A673 (cell line): ENCODE results near the gene FIP1L1. TPM values are rescaled to one million over a fixed set of nuclear protein-coding genes. Genes with fewer than 3 reads are reported as not detected.

Experiments
- BruUV-seq: library from RNA; stranded (reverse); fragments of 400-500 nt; replicated peaks from 2 replicates; lab custom pipeline; 2021; lab: Mats Ljungman, UMichigan
- CTCF ChIA-PET: fragments of 300-600 bp; sonication (Branson Sonifier 250); formaldehyde crosslinking; loops from one replicate; lab custom pipeline; 2022; ENCODE audit warnings: antibody characterized with exemption; lab: Charles Lee
- POLR2A ChIA-PET: fragments of 300-600 bp; sonication (Branson Sonifier 250); formaldehyde crosslinking; loops from one replicate; lab custom pipeline; 2022; ENCODE audit warnings: antibody characterized with exemption; ENCODE audit not compliant: low non-redundant PET; lab: Charles Lee
- DNase-seq: peaks from one replicate; pipeline ENCODE4 v3.0.0-alpha.2; 2015; ENCODE audit warnings: low spot score
- H3K27ac ChIP-seq: fragments of 200-600 bp; sonication (generic); 2 replicates; pipeline ENCODE4 v1.5.1; 2016; ENCODE audit warnings: mixed run types, low read depth, mild to moderate bottlenecking, mixed read lengths, antibody characterized with exemption, low read length; ENCODE audit not compliant: poor library complexity, severe bottlenecking
- H3K27me3 ChIP-seq: fragments of 200-600 bp; sonication (generic); replicated peaks from 2 replicates; pipeline ENCODE4 v1.6.1; 2017; ENCODE audit warnings: mixed run types, low read depth, mild to moderate bottlenecking, mixed read lengths, antibody characterized with exemption, low read length; ENCODE audit not compliant: insufficient read depth, poor library complexity
- H3K36me3 ChIP-seq: fragments of 200-600 bp; sonication (generic); 2 replicates; pipeline ENCODE4 v1.6.1; 2016; ENCODE audit warnings: mixed run types, mild to moderate bottlenecking, mixed read lengths, antibody characterized with exemption, low read length; ENCODE audit not compliant: insufficient read depth, poor library complexity, severe bottlenecking
- H3K4me1 ChIP-seq: fragments of 200-600 bp; sonication (generic); 2 replicates; pipeline ENCODE4 v1.6.1; 2017; ENCODE audit warnings: mixed run types, mild to moderate bottlenecking, mixed read lengths, antibody characterized with exemption, low read length; ENCODE audit not compliant: insufficient read depth, poor library complexity, severe bottlenecking
- H3K4me3 ChIP-seq: fragments of 200-600 bp; sonication (generic); 2 replicates; pipeline ENCODE4 v1.5.1; 2016; ENCODE audit warnings: low read depth, mixed run types, mild to moderate bottlenecking, mixed read lengths, low read length; ENCODE audit not compliant: poor library complexity, severe bottlenecking
- H3K9me3 ChIP-seq: fragments of 200-600 bp; sonication (generic); 2 replicates; pipeline ENCODE4 v1.6.1; 2016; ENCODE audit warnings: mixed run types, low read depth, mild to moderate bottlenecking, mixed read lengths, antibody characterized with exemption, low read length; ENCODE audit not compliant: poor library complexity, severe bottlenecking
- CTCF ChIP-seq: fragments of 300-800, 200-600 bp; sonication (generic); conservative IDR thresholded peaks from 2 replicates; pipeline ENCODE4 v1.5.1; 2017; ENCODE audit warnings: low read depth, mild to moderate bottlenecking, antibody characterized with exemption, low read length, moderate library complexity, mixed read lengths
- EZH2 ChIP-seq: fragments of 200-600 bp; sonication (generic); IDR thresholded peaks from 2 replicates; pipeline ENCODE4 v1.6.1; 2017; ENCODE audit warnings: borderline replicate concordance, low read depth, mild to moderate bottlenecking, mixed read lengths, antibody characterized with exemption, low read length; ENCODE audit not compliant: poor library complexity, severe bottlenecking
- intact Hi-C: fragments of 100-400 bp; cut with micrococcal nuclease; formaldehyde crosslinking; loops from one replicate; pipeline ENCODE4 v1.10.0; 2022; ENCODE audit not compliant: unreplicated experiment
- total RNA-seq: library from RNA; stranded (reverse); gene quantifications from 2 replicates; pipeline ENCODE4 v1.2.3, GENCODE V29; 2021

FIP1L1 gene
- total RNA-seq, 1 experiment from 2014 or later, result 30.9 TPM

- Histone ChIP-seq H3K27ac (no peak overlapping the region), H3K27me3 (no peaks in the 10 kb centered on the region), H3K36me3 (peaks cover 3% of the 10 kb centered on the region), H3K4me3 (no peak overlapping the region), H3K4me1 (no peaks in the 10 kb centered on the region), H3K9me3 (no peaks in the 10 kb centered on the region)
- POLR2A ChIA-PET, result no interaction called here
- BruUV-seq, result no TSS peak
- intact Hi-C loops, result no loop called here
- CTCF ChIA-PET, result no interaction called here
- TF ChIP-seq EZH2 (no peak), CTCF (no peak)
- DNase-seq, result no peak
Observed at GRCh38 chr4:53419208-53419607, 41.8 kb downstream of the FIP1L1 start.

DNA sequence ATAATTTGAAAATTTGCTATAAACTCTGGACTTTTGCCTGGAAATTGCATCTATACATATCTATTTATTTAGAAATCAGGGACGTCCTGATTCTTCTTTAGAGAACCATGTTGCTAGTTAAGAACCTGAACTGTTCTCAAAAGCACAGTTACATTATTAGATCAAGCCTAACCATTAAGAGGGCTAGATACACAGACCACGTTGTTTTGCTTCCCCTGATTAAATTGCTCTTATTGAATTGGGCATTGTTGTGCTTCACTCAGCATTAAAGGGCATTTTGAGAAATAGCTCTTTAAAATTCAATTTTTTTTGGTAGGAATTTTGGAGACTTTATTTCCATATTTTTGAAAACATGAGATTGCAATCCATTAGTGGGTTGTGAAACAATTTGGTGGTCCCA lies 44.4 kb downstream of the FIP1L1 start:
- BruUV-seq, result no TSS peak
- Histone ChIP-seq H3K9me3 (no peaks in the 10 kb centered on the region), H3K27me3 (no peaks in the 10 kb centered on the region), H3K4me3 (no peak overlapping the region), H3K27ac (no peak overlapping the region), H3K36me3 (no peaks in the 10 kb centered on the region), H3K4me1 (no peaks in the 10 kb centered on the region)
- CTCF ChIA-PET, result no interaction called here
- POLR2A ChIA-PET, result interaction anchor here (0.6 kb wide), 1 partner anchor 996 kb away, joined by 3 read pairs; no protein-coding TSS in a partner anchor
- no peak for DNase-seq
- intact Hi-C loops, result no loop called here
- TF ChIP-seq EZH2 (no peak), CTCF (no peak)

DNA sequence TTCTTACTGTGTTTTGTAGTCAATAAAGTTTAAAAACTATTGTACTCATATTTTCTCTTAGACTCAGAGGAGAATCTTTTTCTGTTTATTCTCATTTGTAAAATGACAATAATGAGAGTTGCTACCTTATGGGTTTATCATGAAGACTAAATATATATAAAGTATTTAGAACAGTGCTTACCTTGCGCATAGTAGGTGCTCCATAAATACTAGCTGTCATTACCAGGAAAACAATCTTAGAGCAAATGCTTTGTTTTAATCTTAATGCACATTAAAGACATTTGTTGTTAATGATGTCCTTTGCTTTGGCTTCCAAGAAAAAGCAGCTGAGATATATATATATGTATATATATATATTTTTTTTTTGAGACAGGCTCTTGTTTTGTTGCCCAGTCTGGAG lies 44.9 kb downstream of the FIP1L1 start:
- no TSS peak for BruUV-seq
- H3K27me3 ChIP-seq, result no peaks in the 10 kb centered on the region
- H3K4me3 ChIP-seq, result no peak overlapping the region
- peaks cover 1% of the 10 kb centered on the region for H3K36me3 ChIP-seq
- TF ChIP-seq CTCF, result no peak
- no peak for TF ChIP-seq EZH2
- no peak overlapping the region for H3K27ac ChIP-seq
- no peaks in the 10 kb centered on the region for H3K4me1 ChIP-seq
- no peak for DNase-seq
- intact Hi-C loops, result no loop called here
- POLR2A ChIA-PET, result interaction anchor here (0.6 kb wide), 1 partner anchor 997 kb away, joined by 3 read pairs; no protein-coding TSS in a partner anchor
- CTCF ChIA-PET, result no interaction called here
- H3K9me3 ChIP-seq, result no peaks in the 10 kb centered on the region
